Neural progenitor cell (in vitro differentiated cells): ENCODE data around the gene SULT1A2. TPM values are rescaled to one million over a fixed set of nuclear protein-coding genes. Genes with fewer than 3 reads are reported as not detected.

ENCODE experiments used
- DNase-seq: peaks from one replicate; pipeline ENCODE4 v3.0.0-alpha.2; 2016; ENCODE audit warnings: low spot score
- H2AFZ ChIP-seq: fragments of 200-600 bp; sonication (generic); replicated peaks from 2 replicates; pipeline ENCODE4 v1.6.1; 2016; ENCODE audit warnings: antibody characterized with exemption
- H3F3A ChIP-seq: fragments of 200-600 bp; sonication (generic); 2 replicates; pipeline ENCODE4 v1.6.1; 2016; ENCODE audit warnings: antibody characterized with exemption, low read depth
- H3K27ac ChIP-seq: fragments of 200-600 bp; sonication (generic); 2 replicates; pipeline ENCODE4 v1.5.1; 2016; ENCODE audit warnings: mild to moderate bottlenecking
- H3K27me3 ChIP-seq: fragments of 200-600 bp; sonication (generic); 2 replicates; pipeline ENCODE4 v1.6.1; 2016; ENCODE audit warnings: mild to moderate bottlenecking, moderate library complexity
- H3K36me3 ChIP-seq: fragments of 200-600 bp; sonication (generic); 2 replicates; pipeline ENCODE4 v1.5.1; 2016
- H3K4me1 ChIP-seq: fragments of 200-600 bp; sonication (generic); 2 replicates; pipeline ENCODE4 v1.6.1; 2016; ENCODE audit warnings: mixed run types
- H3K4me2 ChIP-seq: fragments of 200-600 bp; sonication (generic); 2 replicates; pipeline ENCODE4 v1.6.1; 2016
- H3K4me3 ChIP-seq: fragments of 200-600 bp; sonication (generic); 2 replicates; pipeline ENCODE4 v1.5.1; 2016
- H3K79me2 ChIP-seq: fragments of 200-600 bp; sonication (generic); 2 replicates; pipeline ENCODE4 v1.6.1; 2016; ENCODE audit warnings: low read depth
- H3K9ac ChIP-seq: fragments of 200-600 bp; sonication (generic); 2 replicates; pipeline ENCODE4 v1.6.1; 2016
- H3K9me3 ChIP-seq: fragments of 200-600 bp; sonication (generic); 2 replicates; pipeline ENCODE4 v1.5.1; 2016; ENCODE audit warnings: low read depth
- H4K20me1 ChIP-seq: fragments of 200-600 bp; sonication (generic); 2 replicates; pipeline ENCODE4 v1.6.1; 2016; ENCODE audit warnings: low read depth
- H3K27ac Mint-ChIP-seq: 3 replicates; pipeline ENCODE4 v1.8.0; 2021; ENCODE audit warnings: mixed read lengths
- H3K27me3 Mint-ChIP-seq: 2 replicates; pipeline ENCODE4 v1.8.0; 2022; ENCODE audit warnings: low read depth, mild to moderate bottlenecking, inconsistent platforms, moderate library complexity, mixed read lengths; ENCODE audit not compliant: insufficient read depth
- H3K36me3 Mint-ChIP-seq: 3 replicates; pipeline ENCODE4 v1.8.0; 2021; ENCODE audit warnings: mixed read lengths
- H3K4me1 Mint-ChIP-seq: 3 replicates; pipeline ENCODE4 v1.8.0; 2021; ENCODE audit warnings: mixed read lengths
- H3K4me3 Mint-ChIP-seq: 3 replicates; pipeline ENCODE4 v1.8.0; 2021; ENCODE audit warnings: mild to moderate bottlenecking, moderate library complexity, mixed read lengths
- H3K9me3 Mint-ChIP-seq: 3 replicates; pipeline ENCODE4 v1.8.0; 2020; ENCODE audit warnings: mixed read lengths
- CTCF ChIP-seq: fragments of 200-600 bp; sonication (generic); IDR thresholded peaks from 2 replicates; pipeline ENCODE4 v1.5.1; 2017; ENCODE audit warnings: antibody characterized with exemption, mild to moderate bottlenecking
- EZH2 ChIP-seq: fragments of 200-600 bp; sonication (generic); IDR thresholded peaks from 2 replicates; pipeline ENCODE4 v1.6.1; 2017; ENCODE audit warnings: antibody characterized with exemption, mild to moderate bottlenecking, moderate library complexity
- EZH2phosphoT487 ChIP-seq: fragments of 200-600 bp; sonication (generic); IDR thresholded peaks from 2 replicates; pipeline ENCODE4 v1.6.1; 2017; ENCODE audit warnings: antibody characterized with exemption
- total RNA-seq: library from RNA; depleted of rRNA; stranded (reverse); fragments of >200 nt; gene quantifications from 2 replicates; pipeline ENCODE4 v1.2.3, GENCODE V29; 2015; ENCODE audit warnings: low replicate concordance

The SULT1A2 gene
- total RNA-seq, 1 donor from 2014 or later = not detected

- peaks cover 6% of the 10 kb centered on the region for H3K4me1 Mint-ChIP-seq
- Histone ChIP-seq H3K4me1 (peaks cover 3% of the 10 kb centered on the region), H3K4me2 (no peak overlapping the region), H2AFZ (no peak overlapping the region), H4K20me1 (no peaks in the 10 kb centered on the region), H3K9ac (no peak overlapping the region), H3K27me3 (no peaks in the 10 kb centered on the region), H3K9me3 (no peaks in the 10 kb centered on the region), H3K4me3 (no peak overlapping the region), H3F3A (peaks cover 3% of the 10 kb centered on the region), H3K36me3 (no peaks in the 10 kb centered on the region), H3K27ac (no peak overlapping the region), H3K79me2 (peaks cover 15% of the 10 kb centered on the region)
- no peaks in the 10 kb centered on the region for H3K9me3 Mint-ChIP-seq
- TF ChIP-seq CTCF (no peak), EZH2 (no peak), EZH2phosphoT487 (no peak)
- H3K27me3 Mint-ChIP-seq = peaks cover 7% of the 10 kb centered on the region
- no peak overlapping the region for H3K27ac Mint-ChIP-seq
- no peak for DNase-seq
- peaks cover 15% of the 10 kb centered on the region for H3K36me3 Mint-ChIP-seq
- H3K4me3 Mint-ChIP-seq = no peak overlapping the region
Measured at GRCh38 chr16:28556914-28557320, 39.9 kb downstream of the SULT1A2 start.

GRCh38 chr16:28555561-28555960, 41.3 kb downstream of the SULT1A2 start:
- H3K4me2 ChIP-seq = no peak overlapping the region
- H3K4me3 Mint-ChIP-seq = peak overlapping the region; percentile 16
- TF ChIP-seq EZH2phosphoT487 (no peak), CTCF (no peak), EZH2 (no peak)

GRCh38 chr16:28554634-28555423, 42.0 kb downstream of the SULT1A2 start:
- TF ChIP-seq EZH2 = no peak
- no peak for TF ChIP-seq CTCF
- H3F3A ChIP-seq = peaks cover 3% of the 10 kb centered on the region
- peak overlapping the region; percentile 86 for H3K4me3 Mint-ChIP-seq
- no peak overlapping the region for H3K27ac ChIP-seq
- H3K36me3 Mint-ChIP-seq = peaks cover 15% of the 10 kb centered on the region
- H2AFZ ChIP-seq = no peak overlapping the region
- H3K79me2 ChIP-seq = peaks cover 15% of the 10 kb centered on the region
- H3K4me1 Mint-ChIP-seq = peaks cover 6% of the 10 kb centered on the region
- H3K36me3 ChIP-seq = no peaks in the 10 kb centered on the region
- no peak for DNase-seq
- peaks cover 3% of the 10 kb centered on the region for H3K4me1 ChIP-seq
- H3K9me3 Mint-ChIP-seq = no peaks in the 10 kb centered on the region
- no peak overlapping the region for H3K9ac ChIP-seq
- peak overlapping the region; percentile 47 for H3K27ac Mint-ChIP-seq
- no peaks in the 10 kb centered on the region for H3K27me3 ChIP-seq
- H3K4me3 ChIP-seq = peak overlapping the region; percentile 68
- H3K9me3 ChIP-seq = no peaks in the 10 kb centered on the region
- no peaks in the 10 kb centered on the region for H4K20me1 ChIP-seq
- peaks cover 11% of the 10 kb centered on the region for H3K27me3 Mint-ChIP-seq
- peak overlapping the region; percentile 78 for H3K4me2 ChIP-seq

More at GRCh38 chr16:28555561-28555960, 41.3 kb downstream of the SULT1A2 start:
- Histone ChIP-seq H2AFZ (no peak overlapping the region), H3K36me3 (no peaks in the 10 kb centered on the region), H3K4me1 (peaks cover 3% of the 10 kb centered on the region), H3K9ac (no peak overlapping the region), H3K79me2 (peaks cover 15% of the 10 kb centered on the region), H3K27me3 (no peaks in the 10 kb centered on the region), H3K27ac (no peak overlapping the region), H3F3A (peaks cover 3% of the 10 kb centered on the region), H3K4me3 (no peak overlapping the region), H3K9me3 (no peaks in the 10 kb centered on the region), H4K20me1 (no peaks in the 10 kb centered on the region)
- Mint-ChIP-seq H3K4me1 (peaks cover 6% of the 10 kb centered on the region), H3K27ac (no peak overlapping the region), H3K9me3 (no peaks in the 10 kb centered on the region), H3K27me3 (peaks cover 9% of the 10 kb centered on the region), H3K36me3 (peaks cover 15% of the 10 kb centered on the region)
- DNase-seq = no peak
